Gastrocnemius medialis (tissue), 4 donors: Measurements from ENCODE around the gene SYNJ1. TPM values are rescaled to one million over a fixed set of nuclear protein-coding genes. Genes with fewer than 3 reads are reported as not detected.

Source experiments
- ATAC-seq, 2 donors: fragments of 150-250 bp; one replicate each; pipeline ENCODE4 v1.9.1; 2016
- DNase-seq, 2 donors: peaks; one replicate each; pipeline ENCODE4 v3.0.0-alpha.2; 2019
- H3K27ac ChIP-seq, 4 donors: fragments of 200-600 bp; sonication (generic); 1 replicate in 1 of 4; 2 replicates in 3 of 4; pipeline ENCODE4 v1.5.1; 2016 to 2018; ENCODE audit warnings: mild to moderate bottlenecking in 2 of 4, moderate library complexity in 1 of 4
- H3K27me3 ChIP-seq, 3 donors: fragments of 200-600 bp; sonication (generic) in 2 of 3; 1 replicate in 1 of 3; 2 replicates in 2 of 3; pipeline versions ENCODE4 v1.5.1 to v1.6.0; 2016 to 2019; ENCODE audit warnings: mild to moderate bottlenecking in 1 of 3, moderate library complexity in 1 of 3
- H3K36me3 ChIP-seq, 2 donors: fragments of 200-600 bp; sonication (generic) in 1 of 2; one replicate each; pipeline ENCODE4 v1.5.1; 2017 to 2018
- H3K4me1 ChIP-seq, 2 donors: fragments of 200-600 bp; sonication (generic) in 1 of 2; one replicate each; pipeline ENCODE4 v1.5.1; 2016 to 2017; ENCODE audit warnings: mild to moderate bottlenecking in 2 of 2
- H3K4me3 ChIP-seq, 4 donors: fragments of 200-600 bp; sonication (generic) in 3 of 4; 1 replicate in 1 of 4; 2 replicates in 3 of 4; pipeline ENCODE4 v1.5.1; 2016 to 2019; ENCODE audit warnings: mild to moderate bottlenecking in 2 of 4
- H3K9me3 ChIP-seq, 3 donors: fragments of 200-600 bp; sonication (generic) in 2 of 3; 1 replicate in 1 of 3; 2 replicates in 2 of 3; pipeline ENCODE4 v1.5.1; 2016 to 2019
- POLR2A ChIP-seq, 2 donors: fragments of 450-650 bp; IDR thresholded peaks; one replicate each; pipeline ENCODE4 v1.6.1; 2017; ENCODE audit warnings: antibody characterized with exemption in 2 of 2, mild to moderate bottlenecking in 2 of 2, moderate library complexity in 2 of 2
- in situ Hi-C, 4 donors: fragments of 200-750 bp; cut with MboI; loops; one replicate each; pipeline versions ENCODE4 v1.15.0 to v1.8.0; 2017; ENCODE audit warnings: low sequenced_read_pairs in 4 of 4
- intact Hi-C: fragments of 100-400 bp; cut with DNase I; formaldehyde crosslinking; loops from one replicate; pipeline ENCODE4 v1.15.1; 2023; ENCODE audit warnings: low total_unique reads
- total RNA-seq, 4 donors: library from RNA; depleted of rRNA; stranded (reverse); fragments of >200 nt; gene quantifications; one replicate each; pipeline versions ENCODE4 v1.1.0 to v1.2.3, GENCODE V29; 2016
- TF ChIP-seq, protein P1 (sequence below), 5 experiments: fragments of 450-650 bp in 3 of 5; fragments of 200-600 bp in 2 of 5; sonication (generic) in 2 of 5; IDR thresholded peaks in 4 of 5; conservative IDR thresholded peaks in 1 of 5; 1 replicate in 4 of 5; 2 replicates in 1 of 5; pipeline ENCODE4 v1.5.1; 2016 to 2019; ENCODE audit warnings: antibody characterized with exemption in 5 of 5, mild to moderate bottlenecking in 3 of 5, moderate library complexity in 3 of 5

Gene SYNJ1
- total RNA-seq, 4 donors from 2014 or later, result 10.0 to 34.8 (median 10.8) TPM

DNA sequence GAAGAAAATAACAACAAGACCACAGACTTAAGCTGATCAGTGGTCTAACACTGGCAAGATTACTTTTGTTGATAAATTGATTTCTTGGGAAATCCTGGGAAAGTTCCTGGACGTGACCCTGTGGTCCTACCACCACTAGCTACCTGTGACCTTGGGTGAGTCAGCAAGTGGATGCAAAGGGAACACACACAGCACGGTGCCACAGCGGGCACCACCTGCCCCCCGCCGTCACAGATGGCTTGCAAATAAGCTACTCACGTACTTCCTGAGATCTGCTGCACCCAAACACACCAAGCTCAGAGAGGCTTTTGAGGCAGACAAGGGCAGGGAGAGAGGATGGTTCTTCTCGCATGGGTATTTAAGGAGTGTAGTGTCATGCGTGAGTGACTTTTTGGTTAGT is 128.3 kb downstream of the SYNJ1 start:
- in situ Hi-C loops (no loop called here), intact Hi-C loops (no loop called here)
- Histone ChIP-seq H3K4me1 (no peaks in the 10 kb centered on the region), H3K36me3 (peaks cover 0 to 39% of the 10 kb centered on the region in 2 donors), H3K9me3 (no peaks in the 10 kb centered on the region), H3K4me3 (no peak overlapping the region), H3K27ac (no peak overlapping the region), H3K27me3 (no peaks in the 10 kb centered on the region)
- DNase-seq (no peak), ATAC-seq (no peak)
- TF ChIP-seq, protein P1, sequence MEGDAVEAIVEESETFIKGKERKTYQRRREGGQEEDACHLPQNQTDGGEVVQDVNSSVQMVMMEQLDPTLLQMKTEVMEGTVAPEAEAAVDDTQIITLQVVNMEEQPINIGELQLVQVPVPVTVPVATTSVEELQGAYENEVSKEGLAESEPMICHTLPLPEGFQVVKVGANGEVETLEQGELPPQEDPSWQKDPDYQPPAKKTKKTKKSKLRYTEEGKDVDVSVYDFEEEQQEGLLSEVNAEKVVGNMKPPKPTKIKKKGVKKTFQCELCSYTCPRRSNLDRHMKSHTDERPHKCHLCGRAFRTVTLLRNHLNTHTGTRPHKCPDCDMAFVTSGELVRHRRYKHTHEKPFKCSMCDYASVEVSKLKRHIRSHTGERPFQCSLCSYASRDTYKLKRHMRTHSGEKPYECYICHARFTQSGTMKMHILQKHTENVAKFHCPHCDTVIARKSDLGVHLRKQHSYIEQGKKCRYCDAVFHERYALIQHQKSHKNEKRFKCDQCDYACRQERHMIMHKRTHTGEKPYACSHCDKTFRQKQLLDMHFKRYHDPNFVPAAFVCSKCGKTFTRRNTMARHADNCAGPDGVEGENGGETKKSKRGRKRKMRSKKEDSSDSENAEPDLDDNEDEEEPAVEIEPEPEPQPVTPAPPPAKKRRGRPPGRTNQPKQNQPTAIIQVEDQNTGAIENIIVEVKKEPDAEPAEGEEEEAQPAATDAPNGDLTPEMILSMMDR (IDR thresholded peaks at IDR 0.05 in 4 of 5, conservative IDR thresholded peaks at IDR 0.05 in 1 of 5), result no peak
- TF ChIP-seq POLR2A (IDR thresholded peaks at IDR 0.05), result no peak

DNA sequence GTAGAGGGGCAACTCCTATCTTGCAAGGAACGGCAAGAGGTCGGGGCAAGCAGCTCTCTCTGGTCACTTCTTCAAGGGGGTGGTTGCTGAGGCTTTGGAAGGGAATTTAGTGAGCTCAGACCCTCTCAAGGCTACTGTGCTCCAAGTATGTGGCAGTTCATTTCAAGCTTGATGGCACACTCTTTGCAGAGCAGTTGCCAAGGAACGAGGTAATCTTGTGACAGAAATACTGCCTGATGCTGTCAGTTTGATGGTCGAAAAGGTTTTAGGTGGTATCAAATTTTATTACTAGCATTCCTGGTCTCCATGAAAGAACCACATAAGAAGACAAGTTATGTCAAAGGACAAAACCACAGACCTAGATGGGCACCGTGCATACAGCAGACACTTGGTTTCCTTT is 128.7 kb downstream of the SYNJ1 start:
- peaks cover 0 to 35% of the 10 kb centered on the region in 2 donors for H3K36me3 ChIP-seq
- no peaks in the 10 kb centered on the region for H3K9me3 ChIP-seq
- intact Hi-C loops, result no loop called here
- H3K4me1 ChIP-seq, result no peaks in the 10 kb centered on the region
- no peaks in the 10 kb centered on the region for H3K27me3 ChIP-seq
- no peak overlapping the region for H3K4me3 ChIP-seq
- in situ Hi-C loops, result no loop called here
- no peak for DNase-seq
- peak in 1 of 2 donors; percentile 12 for ATAC-seq
- H3K27ac ChIP-seq, result no peak overlapping the region
- no peak for TF ChIP-seq POLR2A (IDR thresholded peaks at IDR 0.05)
- TF ChIP-seq, protein P1 (IDR thresholded peaks at IDR 0.05 in 4 of 5, conservative IDR thresholded peaks at IDR 0.05 in 1 of 5), result no peak

DNA sequence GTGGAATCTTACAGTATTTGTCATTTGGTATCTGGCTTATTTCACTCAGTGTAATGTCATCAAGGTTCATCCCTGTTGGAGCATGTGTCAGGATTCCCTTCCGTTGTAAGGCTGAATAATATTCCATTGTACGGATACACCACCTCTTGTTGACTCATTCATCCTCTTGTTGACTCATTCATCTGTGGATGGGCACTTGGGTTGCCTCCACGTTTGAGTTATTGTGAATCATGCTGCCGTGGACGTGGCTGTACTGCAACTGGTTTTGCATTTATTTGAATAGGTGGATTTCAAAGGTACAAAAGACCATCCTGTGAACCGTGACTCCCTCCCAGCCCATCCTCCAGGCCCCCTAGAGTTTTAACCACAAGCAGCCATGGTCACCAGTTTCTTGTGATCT is 130.6 kb downstream of the SYNJ1 start:
- Histone ChIP-seq H3K9me3 (no peaks in the 10 kb centered on the region), H3K4me3 (no peak overlapping the region), H3K27me3 (no peaks in the 10 kb centered on the region), H3K36me3 (peaks cover 0 to 16% of the 10 kb centered on the region in 2 donors), H3K4me1 (no peaks in the 10 kb centered on the region), H3K27ac (no peak overlapping the region)
- TF ChIP-seq POLR2A (IDR thresholded peaks at IDR 0.05), result no peak
- no peak for DNase-seq
- in situ Hi-C loops, result no loop called here
- intact Hi-C loops, result no loop called here
- no peak for ATAC-seq

DNA sequence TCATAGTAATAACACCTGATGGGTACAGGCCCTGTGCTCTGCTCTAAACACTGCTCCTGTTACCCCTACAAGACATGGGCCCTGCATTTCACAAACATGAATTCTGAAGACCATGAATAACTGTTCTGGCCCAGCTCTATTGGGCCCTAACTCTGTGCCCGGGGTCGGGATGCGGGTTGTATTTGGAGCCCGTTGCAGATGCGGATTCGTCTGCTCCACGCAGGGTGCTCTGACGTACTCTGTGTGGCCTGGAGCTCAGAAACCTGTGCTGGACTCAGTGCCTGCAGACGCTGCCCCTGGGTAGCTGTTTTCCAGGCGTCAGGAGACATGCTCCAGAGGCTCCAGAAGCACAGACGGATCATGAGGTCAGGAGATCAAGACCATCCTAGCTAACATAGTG is 132.4 kb downstream of the SYNJ1 start:
- in situ Hi-C loops (no loop called here), intact Hi-C loops (no loop called here)
- DNase-seq (no peak), ATAC-seq (no peak)
- H3K4me1 ChIP-seq, result no peaks in the 10 kb centered on the region
- no peaks in the 10 kb centered on the region for H3K27me3 ChIP-seq
- TF ChIP-seq POLR2A (IDR thresholded peaks at IDR 0.05), result no peak
- TF ChIP-seq, protein P1 (IDR thresholded peaks at IDR 0.05 in 4 of 5, conservative IDR thresholded peaks at IDR 0.05 in 1 of 5), result no peak
- peaks cover 0 to 8% of the 10 kb centered on the region in 2 donors for H3K36me3 ChIP-seq
- no peaks in the 10 kb centered on the region for H3K9me3 ChIP-seq
- H3K27ac ChIP-seq, result no peak overlapping the region
- H3K4me3 ChIP-seq, result no peak overlapping the region

DNA sequence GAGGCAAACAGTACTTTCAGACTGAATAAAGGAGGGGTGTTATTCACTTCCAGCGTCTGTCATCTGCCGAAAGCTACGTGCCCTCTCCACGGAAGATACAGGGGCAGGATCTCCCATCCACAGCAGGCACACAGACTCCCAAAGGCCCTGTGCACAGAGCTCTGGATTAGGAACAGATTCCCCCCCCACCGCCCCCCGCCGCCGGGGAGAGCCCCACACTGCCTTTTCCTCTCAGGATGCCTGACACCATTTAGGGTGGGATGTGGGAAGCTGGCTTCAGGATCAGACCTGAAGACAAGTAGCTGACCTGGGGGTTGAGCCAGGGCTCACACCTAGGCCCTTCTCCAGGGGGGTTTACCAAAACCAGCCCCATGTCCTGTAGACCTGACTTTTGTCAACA is 134.1 kb downstream of the SYNJ1 start:
- Histone ChIP-seq H3K36me3 (peaks cover 0 to 8% of the 10 kb centered on the region in 2 donors), H3K27me3 (no peaks in the 10 kb centered on the region), H3K4me1 (no peaks in the 10 kb centered on the region), H3K27ac (no peak overlapping the region), H3K4me3 (no peak overlapping the region), H3K9me3 (no peaks in the 10 kb centered on the region)
- in situ Hi-C loops (no loop called here), intact Hi-C loops (no loop called here)
- TF ChIP-seq, protein P1 (IDR thresholded peaks at IDR 0.05 in 4 of 5, conservative IDR thresholded peaks at IDR 0.05 in 1 of 5), result no peak
- TF ChIP-seq POLR2A (IDR thresholded peaks at IDR 0.05), result no peak
- DNase-seq (no peak), ATAC-seq (no peak)
